Lung (tissue), 12 donors: Measurements from ENCODE around the gene BORCS5. TPM values are rescaled to one million over a fixed set of nuclear protein-coding genes. Genes with fewer than 3 reads are reported as not detected.

Source experiments
- ATAC-seq: fragments of 200-7000 bp; cut with Tn5 transposase; one replicate; pipeline ENCODE4 v1.9.1; 2020; ENCODE audit warnings: moderate number of reproducible peaks; ENCODE audit not compliant: insufficient read depth, low FRiP score
- DNase-seq, 3 donors: peaks; one replicate each; pipeline ENCODE4 v3.0.0-alpha.2; 2013 to 2017
- H3K27ac ChIP-seq, 2 donors: one replicate each; pipeline ENCODE4 v1.5.1; 2013; ENCODE audit warnings: mild to moderate bottlenecking in 2 of 2, moderate library complexity in 2 of 2, control low read depth in 1 of 2, inconsistent platforms in 1 of 2, low read depth in 1 of 2, low read length in 1 of 2
- H3K27me3 ChIP-seq, 3 donors: one replicate each; pipeline ENCODE4 v1.5.1; 2013; ENCODE audit warnings: low read length in 2 of 3; ENCODE audit not compliant: control insufficient read depth in 3 of 3, insufficient read depth in 3 of 3
- H3K36me3 ChIP-seq, 4 donors: one replicate each; pipeline ENCODE4 v1.5.1; 2013; ENCODE audit warnings: low read length in 4 of 4, mild to moderate bottlenecking in 1 of 4, moderate library complexity in 1 of 4; ENCODE audit not compliant: control insufficient read depth in 4 of 4, insufficient read depth in 4 of 4
- H3K4me1 ChIP-seq, 5 donors: one replicate each; pipeline ENCODE4 v1.5.1; 2013; ENCODE audit warnings: low read length in 5 of 5, mild to moderate bottlenecking in 2 of 5, moderate library complexity in 1 of 5; ENCODE audit not compliant: control insufficient read depth in 5 of 5, insufficient read depth in 5 of 5
- H3K4me3 ChIP-seq: one replicate; pipeline ENCODE4 v1.5.1; 2013; ENCODE audit warnings: mild to moderate bottlenecking, control low read depth, moderate library complexity
- H3K9ac ChIP-seq, 2 donors: one replicate each; pipeline ENCODE4 v1.5.1; 2013; ENCODE audit warnings: low read length in 2 of 2, control low read depth in 1 of 2; ENCODE audit not compliant: insufficient read depth in 1 of 2
- H3K9me3 ChIP-seq, 4 donors: one replicate each; pipeline ENCODE4 v1.5.1; 2013; ENCODE audit warnings: low read length in 3 of 4, mild to moderate bottlenecking in 1 of 4, moderate library complexity in 1 of 4; ENCODE audit not compliant: control insufficient read depth in 4 of 4, insufficient read depth in 3 of 4
- WGBS, 2 donors: extraction: QIAGEN DNeasy Blood & Tissue Kit; methylation state at CpG; one replicate each; pipeline ENCODE4 v1.1.7; 2013; 5-methylcytosine and 5-hydroxymethylcytosine counted together
- polyA plus RNA-seq, 2 donors: library from polyadenylated mRNA; stranded (reverse); fragments of 200-250 nt; gene quantifications; one replicate each; pipeline ENCODE4 v1.2.1, GENCODE V29; 2013
- total RNA-seq, 2 donors: library from RNA; depleted of rRNA in 1 of 2; stranded (reverse); fragments of >200 nt in 1 of 2; gene quantifications; one replicate each; pipeline ENCODE4 v1.2.1, GENCODE V29; 2014 to 2021
- TF ChIP-seq, protein P1 (sequence below): IDR thresholded peaks from 2 replicates; pipeline ENCODE4 v1.5.1; 2012; ENCODE audit warnings: mild to moderate bottlenecking; ENCODE audit errors: control extremely low read depth, extremely low read depth
- donor health status: control.
- donor health status: control.
- donor health status: Bipolar disorder and iron deficiency.
- donor health status: healthy.
- donor health status: DM: yes; HTN: yes; CAD: no.

The BORCS5 gene
- total and polyA plus RNA-seq, 4 donors = 4.7 to 26.8 (median 10.3) TPM

DNA sequence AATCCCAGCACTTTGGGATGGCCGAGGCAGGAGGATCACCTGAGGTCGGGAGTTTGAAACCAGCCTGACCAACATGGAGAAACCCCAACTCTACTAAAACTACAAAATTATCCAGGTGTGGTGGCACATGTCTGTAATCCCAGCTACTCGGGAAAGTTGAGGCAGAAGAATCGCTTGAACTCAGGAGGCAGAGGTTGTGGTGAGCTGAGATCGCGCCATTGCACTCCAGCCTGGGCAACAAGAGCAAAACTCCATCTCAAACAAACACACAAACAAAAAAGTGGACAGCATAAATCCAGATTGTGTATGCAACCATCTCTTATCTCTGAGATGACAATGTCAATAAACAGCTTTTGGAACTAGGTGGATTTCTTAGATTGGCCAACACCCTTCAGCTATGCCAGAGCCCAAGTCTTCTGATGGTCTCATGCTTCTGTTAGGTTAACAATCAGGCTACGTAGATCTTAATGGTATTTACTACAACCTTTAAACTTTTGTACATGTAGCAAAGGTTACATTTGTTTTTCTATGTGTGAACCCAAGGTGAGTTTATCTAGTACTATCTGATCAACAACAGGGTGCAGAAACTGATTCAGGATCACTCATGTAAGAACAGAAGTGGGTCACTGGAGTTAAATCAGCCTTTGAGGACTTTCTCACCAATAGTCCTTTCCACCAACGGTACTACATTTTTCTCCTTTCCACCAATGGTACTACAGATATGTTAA lies 132.1 kb downstream of the BORCS5 start:
- Histone ChIP-seq H3K4me1 (peaks cover 0 to 11% (median 0%) of the 10 kb centered on the region in 5 donors), H3K27ac (no peak overlapping the region), H3K36me3 (peaks cover 0 to 11% (median 5%) of the 10 kb centered on the region in 4 donors), H3K4me3 (no peak overlapping the region), H3K9me3 (no peaks in the 10 kb centered on the region), H3K27me3 (no peaks in the 10 kb centered on the region), H3K9ac (no peak overlapping the region)
- DNase-seq = no peak
- no peak for ATAC-seq
- TF ChIP-seq, protein P1, sequence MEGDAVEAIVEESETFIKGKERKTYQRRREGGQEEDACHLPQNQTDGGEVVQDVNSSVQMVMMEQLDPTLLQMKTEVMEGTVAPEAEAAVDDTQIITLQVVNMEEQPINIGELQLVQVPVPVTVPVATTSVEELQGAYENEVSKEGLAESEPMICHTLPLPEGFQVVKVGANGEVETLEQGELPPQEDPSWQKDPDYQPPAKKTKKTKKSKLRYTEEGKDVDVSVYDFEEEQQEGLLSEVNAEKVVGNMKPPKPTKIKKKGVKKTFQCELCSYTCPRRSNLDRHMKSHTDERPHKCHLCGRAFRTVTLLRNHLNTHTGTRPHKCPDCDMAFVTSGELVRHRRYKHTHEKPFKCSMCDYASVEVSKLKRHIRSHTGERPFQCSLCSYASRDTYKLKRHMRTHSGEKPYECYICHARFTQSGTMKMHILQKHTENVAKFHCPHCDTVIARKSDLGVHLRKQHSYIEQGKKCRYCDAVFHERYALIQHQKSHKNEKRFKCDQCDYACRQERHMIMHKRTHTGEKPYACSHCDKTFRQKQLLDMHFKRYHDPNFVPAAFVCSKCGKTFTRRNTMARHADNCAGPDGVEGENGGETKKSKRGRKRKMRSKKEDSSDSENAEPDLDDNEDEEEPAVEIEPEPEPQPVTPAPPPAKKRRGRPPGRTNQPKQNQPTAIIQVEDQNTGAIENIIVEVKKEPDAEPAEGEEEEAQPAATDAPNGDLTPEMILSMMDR = no peak
- 95 to 97% methylated on average over 8 of the region's 8 CpGs for WGBS, 2 donors

DNA sequence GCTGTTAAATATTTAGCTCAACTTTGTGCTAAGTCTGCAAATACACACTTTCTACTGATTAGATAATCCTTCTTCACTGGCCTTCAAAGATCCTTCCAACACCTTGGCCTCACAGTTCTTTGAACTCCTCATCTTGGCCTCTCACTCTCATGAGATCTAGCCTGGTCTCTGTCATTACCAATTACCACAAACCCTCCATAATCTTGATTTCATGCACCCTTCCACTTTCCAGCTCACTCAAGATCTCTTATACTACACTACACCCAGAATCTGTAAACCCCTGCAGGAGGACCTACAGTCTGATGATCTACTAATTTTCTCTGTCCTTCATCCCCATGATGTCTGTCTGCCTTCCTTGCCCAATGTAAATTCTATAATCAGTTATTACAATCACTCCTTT lies 134.7 kb downstream of the BORCS5 start:
- Histone ChIP-seq H3K4me3 (no peak overlapping the region), H3K36me3 (peaks cover 2 to 7% (median 5%) of the 10 kb centered on the region in 4 donors), H3K27ac (no peak overlapping the region), H3K4me1 (peaks cover 0 to 11% (median 0%) of the 10 kb centered on the region in 5 donors), H3K9me3 (no peaks in the 10 kb centered on the region), H3K9ac (no peak overlapping the region), H3K27me3 (no peaks in the 10 kb centered on the region)
- no peak for DNase-seq
- TF ChIP-seq, protein P1 = no peak
- ATAC-seq = no peak

DNA sequence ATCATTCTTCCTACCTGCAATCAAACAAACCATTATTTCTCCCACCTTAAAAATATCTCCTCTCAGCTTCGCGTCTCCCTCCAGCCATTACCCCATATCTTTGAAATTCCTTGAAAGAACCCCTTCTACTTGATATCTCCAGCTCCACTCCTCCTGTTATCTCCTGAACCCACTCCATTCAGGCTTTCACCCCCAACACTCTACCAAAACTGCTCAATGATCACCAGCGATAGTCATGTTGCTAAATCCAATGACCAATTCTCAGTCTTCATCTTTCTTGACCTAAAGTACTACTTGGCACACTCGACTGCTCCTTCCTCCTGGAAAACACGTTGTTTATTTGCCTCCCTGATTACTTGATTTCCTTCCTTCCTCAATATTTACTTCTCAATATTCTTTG lies 135.7 kb downstream of the BORCS5 start:
- Histone ChIP-seq H3K4me3 (no peak overlapping the region), H3K9ac (no peak overlapping the region), H3K4me1 (peaks cover 0 to 11% (median 0%) of the 10 kb centered on the region in 5 donors), H3K9me3 (no peaks in the 10 kb centered on the region), H3K36me3 (peaks cover 2 to 5% (median 4%) of the 10 kb centered on the region in 4 donors), H3K27me3 (no peaks in the 10 kb centered on the region), H3K27ac (no peak overlapping the region)
- TF ChIP-seq, protein P1 = no peak
- 71 to 79% methylated on average over 5 of the region's 5 CpGs for WGBS, 2 donors
- DNase-seq = no peak
- ATAC-seq = no peak
